UCSD-AML1 (cell line): ENCODE measurements around the gene ZNF283.
"Not testable (repeated sequence)": the region's sequence is repeated elsewhere in the genome, so short reads cannot be mapped to it uniquely, and the experiment has no call there.

Experiments used
- DNase-seq: peaks from one replicate; lab custom pipeline; 2025; ENCODE audit not compliant: unreplicated experiment; lab: John Stamatoyannopoulos, UW

ZNF283 gene

DNA sequence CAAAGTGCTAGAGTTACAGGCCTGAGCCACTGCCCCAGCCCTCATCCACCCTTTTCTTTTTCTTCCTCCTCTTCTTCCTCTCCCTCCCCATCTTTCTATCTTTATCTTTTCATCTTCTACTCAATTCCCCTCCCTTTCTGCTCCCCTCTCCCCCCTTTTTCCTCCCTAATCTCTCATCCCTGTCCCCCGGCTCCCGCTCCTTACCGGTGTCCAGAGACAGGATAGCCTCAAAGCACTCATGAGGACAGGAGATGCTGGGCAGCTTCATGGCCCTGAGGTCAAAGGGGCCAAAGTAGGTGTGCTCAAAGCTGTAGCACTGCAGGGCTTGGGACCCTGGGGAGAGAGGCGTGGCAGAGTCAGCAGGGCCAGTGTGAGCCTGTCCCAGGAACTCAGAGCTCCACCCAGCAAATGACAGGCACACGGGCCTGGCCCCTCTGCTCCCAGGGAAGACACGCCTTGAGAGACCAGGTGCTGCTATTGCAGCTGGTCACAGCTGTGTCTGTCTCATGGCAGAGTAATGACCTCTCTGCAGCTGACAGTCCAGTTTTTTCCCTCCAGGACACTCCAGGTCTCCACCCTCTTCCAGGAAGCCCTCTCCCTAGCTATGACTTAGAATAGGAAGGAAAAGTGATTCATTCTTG lies 27.5 kb upstream of the ZNF283 start:
- no peak for DNase-seq

DNA sequence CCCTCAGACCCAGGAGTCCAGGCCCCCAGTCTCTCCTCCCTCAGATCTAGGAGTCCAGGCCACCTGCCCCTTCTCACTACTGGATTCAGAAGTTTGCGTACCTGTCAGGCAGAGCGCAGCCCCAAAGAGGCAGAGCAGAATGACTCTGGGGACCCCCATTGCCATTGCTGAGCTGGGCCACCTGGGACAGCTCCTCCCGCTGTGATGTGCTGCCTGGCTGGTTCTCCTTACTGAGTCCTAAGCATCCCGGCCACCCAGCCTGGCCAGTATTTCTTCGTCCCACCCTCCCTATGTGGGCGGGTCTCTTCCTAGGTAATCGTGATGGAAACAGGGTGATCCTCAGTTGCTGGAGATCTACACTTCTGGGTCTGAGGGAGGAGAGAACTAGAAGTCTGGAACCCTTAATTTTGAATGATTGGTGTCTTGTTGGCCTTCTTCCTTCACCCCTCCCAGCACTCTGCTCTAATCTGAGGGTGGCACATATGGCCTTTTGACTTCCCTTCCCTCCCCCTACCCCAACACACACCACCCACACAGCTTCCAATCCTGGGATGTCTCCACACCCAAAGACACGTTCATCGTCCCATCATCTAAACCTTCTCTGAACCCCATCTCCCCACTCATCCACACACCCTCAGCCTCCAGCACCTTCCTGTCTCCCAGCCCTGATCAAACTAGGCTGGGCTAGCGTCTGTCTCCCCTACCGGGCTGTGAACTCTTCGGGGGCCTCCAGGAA lies 24.7 kb upstream of the ZNF283 start, which contains the start of gene LYPD5:
TSS of gene LYPD5 (minus strand) at position 232 of the 736 bp plus-strand sequence. CDS start at position 165, 67 bp downstream.
- DNase-seq, result no peak

DNA sequence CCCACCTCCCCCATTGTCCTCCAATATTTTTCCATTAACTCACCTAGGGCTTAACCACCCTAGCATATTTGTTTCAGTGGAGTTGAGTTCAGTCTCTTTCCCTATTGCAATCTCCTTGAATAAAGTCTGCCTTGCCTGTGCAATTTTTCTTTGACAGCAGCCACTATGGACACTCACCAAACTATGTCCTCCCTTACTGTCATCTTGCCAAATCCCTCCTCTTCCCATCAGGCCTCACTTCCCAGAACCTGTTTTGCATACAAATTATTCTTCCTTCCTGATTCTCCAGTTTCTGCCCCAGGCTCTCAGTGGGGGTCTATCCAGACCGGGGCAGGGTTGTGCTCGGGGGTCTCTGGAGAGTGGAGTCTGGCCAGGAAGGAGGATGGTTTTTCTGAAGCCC lies 22.7 kb upstream of the ZNF283 start:
- no peak for DNase-seq

DNA sequence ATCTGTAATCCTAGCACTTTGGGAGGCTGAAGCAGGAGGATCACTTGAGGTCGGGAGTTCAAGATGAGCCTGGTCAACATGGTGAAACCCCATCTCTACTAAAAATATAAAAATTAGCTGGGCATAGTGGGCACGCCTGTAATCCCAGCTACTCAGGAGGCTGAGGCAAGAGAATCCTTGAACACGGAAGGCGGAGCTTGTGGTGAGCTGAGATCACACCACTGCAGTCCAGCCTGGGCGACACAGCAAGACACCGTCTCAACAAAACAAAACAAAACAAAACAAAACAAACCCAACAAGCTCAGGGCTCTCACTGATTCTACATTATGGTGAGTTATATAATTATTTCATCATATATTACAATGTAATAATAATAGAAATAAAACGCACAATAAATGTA lies 20.7 kb upstream of the ZNF283 start:
- DNase-seq, result not testable (repeated sequence)

DNA sequence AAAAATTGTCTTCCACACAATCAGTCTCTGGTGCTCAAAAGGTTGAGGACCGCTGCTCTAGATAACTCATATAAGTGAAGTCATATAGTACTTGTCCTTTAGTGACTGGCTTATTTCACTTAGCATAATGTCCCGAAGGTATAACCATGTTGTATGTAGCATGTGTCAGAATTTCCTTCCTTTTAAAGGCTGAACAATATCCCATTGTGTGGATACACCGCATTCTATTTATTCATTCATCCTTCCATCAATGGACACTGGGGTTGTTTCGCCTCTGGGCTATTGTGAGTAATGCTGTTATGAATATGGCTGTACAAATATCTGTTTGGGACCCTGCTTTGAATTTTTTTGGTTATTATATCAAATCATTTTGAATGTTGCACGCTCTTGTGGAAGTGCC lies 20.3 kb upstream of the ZNF283 start:
- DNase-seq, result no peak

DNA sequence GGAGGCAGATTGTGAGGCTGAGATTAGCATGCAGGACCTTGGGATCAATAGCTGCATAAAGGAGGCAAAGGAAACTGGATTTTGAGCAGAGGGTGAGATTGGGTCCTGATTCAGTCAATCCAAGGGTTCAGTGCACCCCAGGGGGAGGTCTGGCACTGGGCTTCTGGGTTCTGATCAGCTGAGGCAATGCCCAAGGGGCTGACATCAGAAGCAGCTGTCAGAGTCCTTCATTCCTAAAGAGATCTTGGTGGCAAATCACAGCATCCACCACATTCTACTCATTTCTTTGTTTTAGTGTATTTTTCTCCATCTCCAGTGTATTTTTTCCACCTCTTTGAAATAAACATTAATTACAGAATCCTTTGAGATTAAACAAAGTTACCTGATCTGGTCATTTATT lies 19.5 kb upstream of the ZNF283 start:
- DNase-seq, result no peak

DNA sequence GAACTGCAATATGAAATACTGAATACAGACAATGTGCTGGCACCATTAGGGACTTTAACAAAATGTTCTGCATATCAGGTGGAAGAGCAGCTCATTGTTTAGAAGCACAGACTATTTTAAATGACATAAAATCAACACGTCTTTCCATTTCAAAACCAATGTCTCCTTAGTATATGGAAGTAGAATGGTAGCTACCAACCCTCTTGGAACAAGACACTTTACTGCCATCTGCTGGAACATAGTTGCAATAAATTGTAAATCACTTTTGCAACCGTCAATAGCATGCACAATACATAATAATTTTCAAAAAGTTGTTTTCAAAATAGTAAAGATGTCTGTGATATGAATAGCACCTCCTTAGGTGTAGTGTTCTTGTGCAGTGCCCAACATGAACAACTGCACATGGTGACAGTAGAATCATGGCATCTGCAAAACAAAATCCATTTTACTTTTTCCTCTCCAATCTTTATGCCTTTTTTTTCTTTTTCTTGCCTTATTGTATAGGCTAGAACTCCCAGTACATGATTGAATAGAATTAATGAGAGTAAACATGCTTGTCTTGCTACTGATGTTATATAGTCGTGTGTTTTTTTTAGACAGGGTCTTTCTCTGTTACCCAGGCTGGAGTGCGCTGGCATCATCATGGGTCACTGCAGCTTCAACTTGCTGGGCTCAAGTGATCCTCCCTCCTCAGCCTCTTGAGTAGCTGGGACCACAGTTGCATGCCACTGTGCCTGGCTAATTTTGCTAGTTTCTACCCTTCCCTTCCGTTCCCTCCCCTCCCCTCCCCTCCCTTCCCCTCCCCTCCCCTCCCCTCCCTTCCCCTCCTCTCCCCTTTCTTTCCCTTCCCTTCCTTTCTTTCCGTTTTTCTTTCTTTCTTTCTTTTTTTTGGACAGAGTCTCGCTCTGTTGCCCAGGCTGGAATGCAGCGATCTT lies 17.1 kb upstream of the ZNF283 start:
- no peak for DNase-seq

DNA sequence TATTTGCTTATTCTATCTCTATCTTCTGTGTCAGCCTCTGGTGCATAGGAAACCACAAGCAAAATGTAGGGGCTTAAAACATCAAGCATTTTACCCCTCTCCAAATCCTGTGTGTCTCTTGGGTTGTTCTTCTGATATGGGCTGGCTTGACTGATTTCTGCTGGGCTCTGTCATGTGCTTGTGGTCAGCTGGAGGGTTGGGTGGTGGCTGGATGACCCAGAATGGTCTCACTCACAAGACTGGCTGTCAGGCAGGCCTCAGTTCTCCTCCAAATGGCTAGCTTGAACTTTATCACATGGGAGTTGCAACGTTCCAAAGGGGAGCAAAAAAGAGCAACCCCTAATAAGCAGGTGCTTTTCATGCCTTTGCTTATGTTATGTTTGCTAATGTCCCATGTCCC lies 15.3 kb upstream of the ZNF283 start:
- no peak for DNase-seq

DNA sequence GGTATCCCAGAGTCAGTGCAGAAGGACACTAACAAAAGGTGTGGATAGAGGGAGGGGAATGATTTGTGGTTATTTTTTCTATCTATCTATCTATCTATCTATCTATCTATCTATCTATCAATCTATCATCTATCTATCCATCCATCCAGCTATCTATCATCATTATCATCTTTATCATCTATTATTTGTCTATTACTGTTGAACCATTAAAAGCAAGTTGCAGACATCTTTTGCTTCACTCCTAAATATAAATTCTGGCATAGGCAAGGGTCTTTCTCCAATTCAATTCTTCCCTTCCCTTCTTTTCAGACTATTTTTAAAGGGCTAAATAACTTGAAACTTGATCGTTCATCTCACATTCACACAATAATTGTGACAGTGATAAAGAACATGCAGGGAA lies 14.9 kb upstream of the ZNF283 start:
- DNase-seq, result no peak

DNA sequence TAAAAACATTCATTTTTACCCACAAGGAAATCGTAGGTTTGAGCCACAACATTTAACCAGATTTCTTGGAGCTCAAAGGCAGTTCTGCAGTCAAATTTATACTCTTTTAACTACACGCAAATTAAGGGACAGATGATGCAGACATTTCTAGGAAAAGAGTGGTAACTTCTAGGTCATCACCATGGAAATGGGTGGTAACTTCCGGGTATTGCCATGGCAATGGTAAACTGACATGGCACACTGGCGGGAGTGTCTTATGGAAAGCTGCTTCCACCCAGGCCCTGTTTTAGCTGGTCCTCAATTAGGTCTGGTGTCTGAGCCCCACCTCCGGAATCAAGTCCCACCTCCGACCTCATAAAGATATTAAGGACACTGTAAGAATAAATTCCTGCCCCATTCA lies 14.4 kb upstream of the ZNF283 start:
- DNase-seq, result no peak

DNA sequence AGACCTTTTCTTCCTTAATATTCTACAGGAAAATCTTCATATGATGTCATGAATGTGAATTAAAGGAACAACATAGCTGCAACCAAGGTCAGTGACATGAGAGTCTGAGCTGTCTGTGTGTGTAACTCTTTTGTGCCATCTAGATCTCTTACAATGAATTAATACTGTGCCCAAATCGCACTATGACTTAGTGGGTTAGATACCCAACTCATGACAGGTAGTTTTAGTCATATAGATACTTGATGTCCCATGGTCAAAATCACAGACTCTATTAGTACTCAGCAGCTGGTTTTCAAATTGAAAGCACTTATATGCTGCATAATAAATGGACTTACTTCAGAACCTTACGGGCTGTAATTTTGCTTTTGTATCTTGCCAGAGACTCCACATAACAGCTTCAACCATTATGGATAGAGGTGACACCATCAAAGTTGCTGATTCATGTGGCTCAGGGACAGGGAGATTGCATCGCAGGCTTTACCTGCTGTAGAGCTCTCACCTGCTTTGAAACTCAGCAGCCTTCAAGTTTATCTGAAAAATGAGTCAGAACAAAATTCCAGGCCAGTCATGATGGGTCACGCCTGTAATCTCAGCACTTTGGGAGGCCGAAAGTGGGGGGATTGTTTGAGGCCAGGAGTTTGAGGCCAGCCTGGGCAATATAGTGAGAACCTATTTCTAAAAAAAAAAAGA lies 12.3 kb upstream of the ZNF283 start:
- no peak for DNase-seq

DNA sequence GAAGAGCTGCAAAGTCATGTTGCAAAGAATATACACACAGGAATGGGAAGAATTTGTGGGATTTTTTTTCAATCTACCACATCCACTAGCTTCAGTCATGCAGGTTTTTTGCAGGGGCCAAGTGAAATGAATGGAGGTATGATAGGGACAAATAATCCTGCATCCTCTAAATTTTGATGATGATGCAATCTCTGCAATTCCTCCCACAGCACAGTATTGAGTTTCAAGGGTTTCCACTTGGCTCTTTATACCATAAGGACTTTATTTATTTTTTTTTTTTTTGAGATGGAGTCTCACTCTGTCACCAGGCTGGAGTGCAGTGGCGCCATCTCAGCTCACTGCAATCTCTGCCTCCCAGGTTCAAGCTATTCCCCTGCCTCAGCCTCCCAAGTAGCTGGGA lies 9.7 kb upstream of the ZNF283 start:
- DNase-seq, result not testable (repeated sequence)

DNA sequence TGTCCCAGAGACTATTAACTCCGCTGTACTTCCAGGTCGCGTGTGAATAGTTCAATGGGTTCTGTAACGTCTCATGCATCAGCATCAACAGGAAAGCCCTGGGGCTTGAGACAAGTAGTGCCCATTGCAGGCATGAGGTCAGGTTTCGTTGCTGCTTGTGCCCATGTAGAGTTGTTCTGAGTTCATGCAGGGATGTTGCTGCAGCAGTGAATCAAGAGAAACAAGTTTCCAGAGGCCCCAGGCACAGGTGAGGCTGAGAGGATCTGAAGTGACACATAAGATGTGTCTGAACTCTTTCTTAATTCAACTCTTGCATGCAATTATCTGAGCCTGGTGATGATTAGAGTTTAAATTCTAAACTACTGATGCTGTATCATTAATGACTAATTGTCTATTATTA lies 8.6 kb upstream of the ZNF283 start:
- DNase-seq, result no peak

DNA sequence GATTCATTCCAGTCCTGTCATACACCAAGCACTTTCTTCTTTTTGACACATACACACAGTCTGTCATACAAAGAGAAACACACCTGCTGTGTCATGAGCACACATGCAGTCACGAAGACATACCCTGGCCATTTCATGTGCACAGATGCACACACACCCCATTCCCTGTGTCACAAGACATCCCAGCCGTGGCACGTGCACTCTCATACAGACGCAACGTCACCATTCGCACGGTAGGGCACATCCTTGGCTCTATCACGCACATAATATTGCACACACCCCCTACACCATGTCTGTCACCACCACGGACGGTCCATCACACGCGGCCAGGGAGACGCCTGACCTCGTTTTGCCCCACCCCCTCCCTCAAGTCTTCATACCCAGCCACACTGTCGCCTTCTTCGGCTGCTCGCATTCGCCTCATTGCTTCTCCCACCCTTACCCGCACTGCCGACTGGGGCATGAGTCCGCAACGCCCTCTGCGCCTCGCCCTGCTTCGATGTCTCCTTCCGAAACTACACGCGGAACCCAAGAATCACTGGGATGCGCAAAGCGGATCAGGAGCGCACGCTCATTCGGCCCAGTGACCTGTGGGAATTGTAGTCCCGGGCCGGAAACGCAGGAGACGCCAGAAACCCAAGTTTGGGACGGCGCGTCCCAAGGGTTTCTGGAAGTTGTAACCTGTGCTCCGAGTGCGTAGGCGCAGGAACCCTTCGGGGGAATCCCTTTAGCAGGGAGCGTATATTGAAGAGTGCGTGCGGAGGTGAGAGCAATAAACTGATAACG lies 6.8 kb upstream of the ZNF283 start:
- no peak for DNase-seq

DNA sequence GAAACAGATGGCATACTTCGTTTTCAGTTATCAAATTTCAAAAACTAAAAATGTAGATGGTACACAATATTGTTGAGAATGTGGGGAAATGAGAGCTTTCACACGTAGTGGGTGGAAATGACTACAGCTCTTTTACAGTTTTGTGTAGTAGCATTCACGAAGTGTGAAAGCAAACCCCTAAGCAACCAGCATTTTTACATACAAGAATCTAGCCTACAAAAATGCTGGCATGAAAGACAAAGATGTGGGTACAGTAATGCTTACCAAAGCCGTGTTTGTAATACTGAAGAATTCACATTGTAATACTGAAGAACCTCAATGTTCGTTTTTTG lies 6.3 kb upstream of the ZNF283 start:
- DNase-seq, result no peak

DNA sequence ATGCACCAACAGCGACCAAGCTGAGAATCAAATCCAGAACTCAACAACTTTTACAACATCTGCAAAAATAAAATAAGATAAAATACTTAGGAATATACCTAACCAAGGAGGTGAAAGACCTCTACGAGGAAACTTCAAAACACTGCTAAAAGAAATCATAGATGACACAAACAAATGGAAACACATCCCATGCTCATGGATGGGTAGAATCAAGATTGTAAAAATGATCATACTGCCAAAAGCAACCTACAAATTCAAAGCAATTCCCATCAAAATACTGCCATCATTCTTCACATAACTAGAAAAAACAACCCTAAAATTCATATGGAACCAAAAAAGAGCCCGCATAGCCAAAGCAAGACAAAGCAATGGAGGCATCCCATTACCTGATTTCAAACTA lies 3.3 kb upstream of the ZNF283 start:
- not testable (repeated sequence) for DNase-seq

DNA sequence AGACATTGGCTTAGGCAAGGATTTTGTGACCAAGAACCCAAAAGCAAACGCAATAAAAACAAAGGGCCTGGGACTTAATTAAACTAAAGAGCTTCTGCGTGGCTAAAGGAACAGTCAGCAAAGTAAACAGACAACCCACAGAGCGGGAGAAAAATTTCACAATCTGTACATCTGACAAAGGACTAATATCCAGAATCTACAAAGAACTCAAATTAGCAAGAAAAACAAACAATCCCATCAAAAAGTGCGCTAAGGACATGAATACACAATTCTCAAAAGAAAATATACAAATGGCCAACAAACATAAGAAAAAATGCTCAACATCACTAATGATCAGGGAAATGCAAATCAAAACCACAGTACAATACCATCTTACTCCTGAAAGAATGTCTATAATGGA lies 2.5 kb upstream of the ZNF283 start:
- DNase-seq, result not testable (repeated sequence)

DNA sequence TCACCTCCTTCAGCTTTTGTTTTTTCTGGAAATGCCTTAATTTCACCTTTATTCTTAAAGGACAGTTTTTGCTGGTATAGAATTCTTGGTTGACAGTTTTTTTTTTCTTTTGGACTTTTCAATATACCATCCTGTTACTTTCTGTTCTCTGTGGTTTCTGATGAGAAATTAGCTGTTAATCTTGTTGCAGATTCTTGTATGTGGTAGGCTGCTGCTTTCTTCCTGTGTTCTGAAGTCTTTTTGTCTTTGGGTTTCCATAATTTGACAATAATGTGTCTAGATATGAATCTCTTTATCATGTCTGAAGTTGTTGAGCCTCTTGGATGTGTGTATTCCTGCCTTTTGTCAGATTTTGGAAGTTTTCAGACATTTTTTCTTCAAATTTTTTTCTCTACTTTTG lies 12.0 kb downstream of the ZNF283 start:
- no peak for DNase-seq

DNA sequence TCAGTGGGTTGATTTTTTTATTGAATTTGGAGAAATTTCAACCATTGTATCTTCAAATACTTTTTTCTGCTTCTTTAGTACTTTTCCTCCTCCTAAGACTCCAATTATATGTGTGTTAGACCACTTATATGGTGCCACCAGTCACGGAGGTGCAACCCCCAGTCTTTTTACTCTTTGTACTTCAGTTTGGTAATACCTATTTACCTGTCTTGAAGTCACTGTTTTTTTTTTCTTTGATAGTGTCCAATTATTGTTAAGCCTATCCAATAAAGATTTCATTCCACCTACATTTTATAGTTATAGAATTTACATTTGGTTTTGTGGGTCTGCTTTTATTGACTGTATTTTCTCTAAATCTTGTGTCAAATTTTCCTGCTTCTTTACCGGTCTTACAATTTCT lies 14.9 kb downstream of the ZNF283 start:
- DNase-seq, result no peak

DNA sequence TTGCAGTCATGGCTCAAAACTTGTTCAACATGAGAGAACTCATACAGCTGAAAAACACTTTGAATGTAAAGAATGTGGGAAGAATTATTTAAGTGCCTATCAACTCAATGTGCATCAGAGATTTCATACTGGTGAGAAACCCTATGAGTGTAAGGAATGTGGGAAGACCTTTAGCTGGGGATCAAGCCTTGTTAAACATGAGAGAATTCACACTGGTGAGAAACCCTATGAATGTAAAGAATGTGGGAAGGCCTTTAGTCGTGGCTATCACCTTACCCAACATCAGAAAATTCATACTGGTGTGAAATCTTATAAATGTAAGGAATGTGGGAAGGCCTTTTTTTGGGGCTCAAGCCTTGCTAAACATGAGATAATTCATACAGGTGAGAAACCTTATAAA lies 20.1 kb downstream of the ZNF283 start:
- no peak for DNase-seq

DNA sequence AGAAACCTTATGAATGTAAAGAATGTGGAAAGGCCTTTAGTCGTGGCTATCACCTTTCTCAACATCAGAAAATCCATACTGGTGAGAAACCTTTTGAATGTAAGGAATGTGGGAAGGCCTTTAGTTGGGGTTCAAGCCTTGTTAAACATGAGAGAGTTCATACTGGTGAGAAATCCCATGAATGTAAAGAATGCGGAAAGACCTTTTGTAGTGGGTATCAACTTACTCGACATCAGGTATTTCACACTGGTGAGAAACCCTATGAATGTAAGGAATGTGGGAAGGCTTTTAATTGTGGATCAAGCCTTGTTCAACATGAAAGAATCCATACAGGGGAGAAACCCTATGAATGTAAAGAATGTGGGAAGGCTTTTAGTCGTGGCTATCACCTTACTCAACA lies 20.8 kb downstream of the ZNF283 start:
- DNase-seq, result no peak
